Ishikawa (cell line): ENCODE measurements around the gene CCDC88C.

ENCODE experiments used
- CEBPB ChIP-seq: IDR thresholded peaks from 2 replicates; pipeline ENCODE4 v1.6.1; 2012
- EGR1 ChIP-seq: IDR thresholded peaks from 2 replicates; pipeline ENCODE4 v1.6.1; 2012
- EP300 ChIP-seq: IDR thresholded peaks from 2 replicates; pipeline ENCODE4 v1.6.1; 2012; ENCODE audit warnings: borderline replicate concordance
- FOXM1 ChIP-seq: IDR thresholded peaks from 2 replicates; pipeline ENCODE4 v1.6.1; 2012; ENCODE audit warnings: low read depth, borderline replicate concordance
- MAX ChIP-seq: IDR thresholded peaks from 2 replicates; pipeline ENCODE4 v1.6.1; 2012
- REST ChIP-seq: IDR thresholded peaks from 2 replicates; pipeline ENCODE4 v1.6.1; 2012; ENCODE audit warnings: low read depth, mild to moderate bottlenecking
- TEAD4 ChIP-seq: IDR thresholded peaks from 2 replicates; pipeline ENCODE4 v1.6.1; 2012

GRCh38 chr14:91328313-91329050 is 89.1 kb downstream of the CCDC88C start:
- TF ChIP-seq FOXM1 (no peak), TEAD4 (no peak), EP300 (no peak), EGR1 (no peak), MAX (no peak), CEBPB (no peak), REST (no peak)
